ENCODE measurements around the gene ANKS4B. TPM values are rescaled to one million over a fixed set of nuclear protein-coding genes. Genes with fewer than 3 reads are reported as not detected.

ANKS4B gene
- total and polyA plus RNA-seq, 2 of the 8 experiments (the other 6 are each of a cell fraction or from before 2014, with no cell fraction given), result 0.06 to 0.15 TPM

- TF ChIP-seq POLR2AphosphoS5 (IDR thresholded peaks at IDR 0.05; ENCODE audit: low read depth, low read length) (peak; percentile 66; the same call in 1 of the 2 replicates), KDM4A (IDR thresholded peaks at IDR 0.05; ENCODE audit: low read depth, low read length, severe bottlenecking) (peak; percentile 90), TEAD4 (IDR thresholded peaks at IDR 0.05; ENCODE audit: low read depth, low read length) (peak; percentile 58), ZNF274 (IDR thresholded peaks at IDR 0.05; ENCODE audit: borderline replicate concordance, extremely low read depth, low read length) (no peak), CREB1 (IDR thresholded peaks at IDR 0.05) (no peak), YY1 (IDR thresholded peaks at IDR 0.05; ENCODE audit: low read depth, low read length) (peak; percentile 14; the same call in 1 of the 2 replicates), E2F6 (IDR thresholded peaks at IDR 0.05) (no peak), RAD21 (IDR thresholded peaks at IDR 0.05 in 1 of 2, conservative IDR thresholded peaks at IDR 0.05 in 1 of 2; ENCODE audit: low read depth in 2 of 2, low read length in 2 of 2) (peak; percentile 61 to 68), CHD1 (IDR thresholded peaks at IDR 0.05; ENCODE audit: low read depth, low read length) (no peak), TCF12 (IDR thresholded peaks at IDR 0.05; ENCODE audit: low read depth, low read length) (0 out of 2 replicates have a peak, but pooled peaks have one; percentile 49), SIN3A (conservative IDR thresholded peaks at IDR 0.05 in 1 of 2, IDR thresholded peaks at IDR 0.05 in 1 of 2; ENCODE audit: low read depth in 1 of 2, low read length in 2 of 2) (no peak), POLR2A (IDR thresholded peaks at IDR 0.05; ENCODE audit: control extremely low read depth in 1 of 2, low read depth in 2 of 2, low read length in 2 of 2) (peak in 1 of 2 experiments; percentile 56; a peak in 2 of 3 replicates), EZH2 (IDR thresholded peaks at IDR 0.05; ENCODE audit: low read depth, low read length, severe bottlenecking) (no peak), CBX8 (IDR thresholded peaks at IDR 0.05; ENCODE audit: borderline replicate concordance, low read depth, low read length) (no peak), POU5F1 (IDR thresholded peaks at IDR 0.05; ENCODE audit: low read depth, low read length) (no peak), NANOG (IDR thresholded peaks at IDR 0.05; ENCODE audit: insufficient read depth, low read depth, low read length, poor library complexity, severe bottlenecking) (no peak), SP1 (IDR thresholded peaks at IDR 0.05; ENCODE audit: low read depth, low read length) (no peak), RXRA (IDR thresholded peaks at IDR 0.05; ENCODE audit: insufficient read depth, low read depth, low read length) (no peak), BACH1 (IDR thresholded peaks at IDR 0.05; ENCODE audit: low read length) (no peak)
- TF ChIP-seq, protein P1, sequence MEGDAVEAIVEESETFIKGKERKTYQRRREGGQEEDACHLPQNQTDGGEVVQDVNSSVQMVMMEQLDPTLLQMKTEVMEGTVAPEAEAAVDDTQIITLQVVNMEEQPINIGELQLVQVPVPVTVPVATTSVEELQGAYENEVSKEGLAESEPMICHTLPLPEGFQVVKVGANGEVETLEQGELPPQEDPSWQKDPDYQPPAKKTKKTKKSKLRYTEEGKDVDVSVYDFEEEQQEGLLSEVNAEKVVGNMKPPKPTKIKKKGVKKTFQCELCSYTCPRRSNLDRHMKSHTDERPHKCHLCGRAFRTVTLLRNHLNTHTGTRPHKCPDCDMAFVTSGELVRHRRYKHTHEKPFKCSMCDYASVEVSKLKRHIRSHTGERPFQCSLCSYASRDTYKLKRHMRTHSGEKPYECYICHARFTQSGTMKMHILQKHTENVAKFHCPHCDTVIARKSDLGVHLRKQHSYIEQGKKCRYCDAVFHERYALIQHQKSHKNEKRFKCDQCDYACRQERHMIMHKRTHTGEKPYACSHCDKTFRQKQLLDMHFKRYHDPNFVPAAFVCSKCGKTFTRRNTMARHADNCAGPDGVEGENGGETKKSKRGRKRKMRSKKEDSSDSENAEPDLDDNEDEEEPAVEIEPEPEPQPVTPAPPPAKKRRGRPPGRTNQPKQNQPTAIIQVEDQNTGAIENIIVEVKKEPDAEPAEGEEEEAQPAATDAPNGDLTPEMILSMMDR (IDR thresholded peaks at IDR 0.05; ENCODE audit: control extremely low read depth in 1 of 3, insufficient read depth in 1 of 3, low read depth in 1 of 3, low read length in 3 of 3), result peak; percentile 76 to 88 (median 80)
Measured at GRCh38 chr16:21277927-21278706, 44.6 kb downstream of the ANKS4B start, which contains the start of gene CRYM (continued).

Data from H1 (cell line).